Cardiac fibroblast (primary cell): Measurements from ENCODE around the gene ACO2.
A peak's percentile ranks its signal among the peaks of the same experiment; 100 is the strongest.
"Not testable (repeated sequence)": the region's sequence is repeated elsewhere in the genome, so short reads cannot be mapped to it uniquely, and the experiment has no call there.

Experiments
- DNase-seq, 2 donors: peaks; one replicate each; pipeline versions ENCODE4 v3.0.0 to v3.0.0-alpha.2; 2010; ENCODE audit warnings: low read depth in 2 of 2
- H3K4me3 ChIP-seq, 2 donors: replicated peaks in 1 of 2; 1 replicate in 1 of 2; 2 replicates in 1 of 2; pipeline ENCODE4 v1.5.1; 2011; ENCODE audit warnings: low read depth in 2 of 2, low read length in 2 of 2, mild to moderate bottlenecking in 2 of 2, moderate library complexity in 1 of 2
- TF ChIP-seq, protein P1 (sequence below): IDR thresholded peaks from one replicate; pipeline ENCODE4 v1.5.1; 2011; ENCODE audit warnings: low read depth, mild to moderate bottlenecking, low read length, inconsistent platforms

Gene ACO2

DNA sequence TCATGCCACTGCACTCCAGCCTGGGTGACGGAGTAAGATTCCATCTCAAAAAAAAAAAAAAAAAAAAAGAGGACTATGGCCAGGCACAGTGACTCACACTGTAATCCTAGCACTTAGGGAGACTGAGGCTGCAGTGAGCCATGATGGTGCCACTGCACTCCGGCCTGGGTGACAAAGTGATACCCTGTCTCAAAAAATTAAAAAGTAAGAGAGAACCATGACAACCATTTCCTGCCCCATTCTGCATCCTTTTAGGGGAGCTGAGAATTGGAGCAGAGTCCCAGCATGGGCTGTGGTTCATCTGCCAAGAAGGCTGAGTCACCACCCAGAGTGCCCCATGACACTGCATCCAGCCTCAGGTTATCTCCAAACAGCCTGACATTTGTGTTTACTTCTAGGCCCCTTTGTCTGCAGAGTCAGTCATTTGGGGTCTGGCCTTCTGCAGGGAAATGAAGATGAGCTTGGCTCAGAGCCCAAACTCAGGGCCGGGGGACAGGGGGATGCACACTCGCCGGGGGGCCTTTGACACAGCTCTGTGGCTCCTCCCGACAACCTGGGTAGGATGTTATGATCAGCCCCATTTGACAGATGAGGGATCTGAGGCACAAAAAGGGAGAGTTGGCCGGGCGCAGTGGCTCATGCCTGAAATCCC lies 96.6 kb downstream of the ACO2 start:
- TF ChIP-seq, protein P1, sequence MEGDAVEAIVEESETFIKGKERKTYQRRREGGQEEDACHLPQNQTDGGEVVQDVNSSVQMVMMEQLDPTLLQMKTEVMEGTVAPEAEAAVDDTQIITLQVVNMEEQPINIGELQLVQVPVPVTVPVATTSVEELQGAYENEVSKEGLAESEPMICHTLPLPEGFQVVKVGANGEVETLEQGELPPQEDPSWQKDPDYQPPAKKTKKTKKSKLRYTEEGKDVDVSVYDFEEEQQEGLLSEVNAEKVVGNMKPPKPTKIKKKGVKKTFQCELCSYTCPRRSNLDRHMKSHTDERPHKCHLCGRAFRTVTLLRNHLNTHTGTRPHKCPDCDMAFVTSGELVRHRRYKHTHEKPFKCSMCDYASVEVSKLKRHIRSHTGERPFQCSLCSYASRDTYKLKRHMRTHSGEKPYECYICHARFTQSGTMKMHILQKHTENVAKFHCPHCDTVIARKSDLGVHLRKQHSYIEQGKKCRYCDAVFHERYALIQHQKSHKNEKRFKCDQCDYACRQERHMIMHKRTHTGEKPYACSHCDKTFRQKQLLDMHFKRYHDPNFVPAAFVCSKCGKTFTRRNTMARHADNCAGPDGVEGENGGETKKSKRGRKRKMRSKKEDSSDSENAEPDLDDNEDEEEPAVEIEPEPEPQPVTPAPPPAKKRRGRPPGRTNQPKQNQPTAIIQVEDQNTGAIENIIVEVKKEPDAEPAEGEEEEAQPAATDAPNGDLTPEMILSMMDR: no peak
- H3K4me3 ChIP-seq: no peak overlapping the region
- peak; percentile 83 to 85 for DNase-seq

DNA sequence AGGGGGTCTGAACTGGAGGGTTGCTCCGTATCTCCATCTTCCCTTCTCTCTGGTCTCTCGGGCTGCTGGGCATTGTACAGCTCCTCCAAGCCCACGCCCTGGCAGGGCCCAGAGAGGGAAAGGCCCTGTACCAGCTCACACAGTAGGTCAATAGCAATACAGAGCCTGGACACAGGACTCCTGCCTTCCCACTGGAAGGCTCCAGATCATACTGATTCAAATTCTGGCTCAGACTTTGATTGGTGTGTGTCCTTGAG lies 98.5 kb downstream of the ACO2 start:
- no peak overlapping the region for H3K4me3 ChIP-seq
- no peak for DNase-seq
- TF ChIP-seq, protein P1: no peak

GRCh38 chr22:41568811-41569210 lies 99.9 kb downstream of the ACO2 start:
- DNase-seq: no peak
- H3K4me3 ChIP-seq: no peak overlapping the region

GRCh38 chr22:41570221-41570620 lies 101.3 kb downstream of the ACO2 start:
- TF ChIP-seq, protein P1: no peak
- H3K4me3 ChIP-seq: no peak overlapping the region
- no peak for DNase-seq

More at GRCh38 chr22:41568811-41569210, 99.9 kb downstream of the ACO2 start:
- TF ChIP-seq, protein P1: no peak

GRCh38 chr22:41571786-41572185 lies 102.9 kb downstream of the ACO2 start:
- no peak for DNase-seq
- TF ChIP-seq, protein P1: no peak
- no peak overlapping the region for H3K4me3 ChIP-seq

- not testable (repeated sequence) for H3K4me3 ChIP-seq, DNase-seq
Measured at GRCh38 chr22:41572305-41572704, 103.4 kb downstream of the ACO2 start.

DNA sequence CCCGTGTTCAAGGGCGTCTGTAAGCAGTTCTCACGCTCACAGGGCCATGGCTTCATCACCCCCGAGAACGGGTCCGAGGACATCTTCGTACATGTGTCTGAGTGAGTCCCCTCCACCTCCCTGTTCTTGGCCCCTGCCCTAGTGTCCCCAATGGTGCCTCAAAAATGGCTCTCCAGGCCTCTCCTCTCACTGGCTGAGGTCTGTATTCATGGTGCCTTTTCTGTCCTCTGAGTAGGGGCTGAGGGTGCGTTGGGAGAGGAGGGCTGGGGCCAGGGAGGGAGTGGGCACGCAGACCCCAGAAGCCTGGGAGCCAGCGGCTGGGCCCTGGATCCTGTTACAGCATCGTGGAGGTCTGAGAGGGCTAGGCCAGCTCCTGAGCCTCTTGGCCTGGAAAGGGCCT lies 104.8 kb downstream of the ACO2 start:
- no peak overlapping the region for H3K4me3 ChIP-seq
- TF ChIP-seq, protein P1: no peak
- DNase-seq: no peak
